ENCODE results near the gene TRIM28. TPM values are rescaled to one million over a fixed set of nuclear protein-coding genes. Genes with fewer than 3 reads are reported as not detected.
A peak's percentile ranks its signal among the peaks of the same experiment; 100 is the strongest.

Gene TRIM28
- total RNA-seq, 4 donors from 2014 or later = 171 to 274 (median 196) TPM

DNA sequence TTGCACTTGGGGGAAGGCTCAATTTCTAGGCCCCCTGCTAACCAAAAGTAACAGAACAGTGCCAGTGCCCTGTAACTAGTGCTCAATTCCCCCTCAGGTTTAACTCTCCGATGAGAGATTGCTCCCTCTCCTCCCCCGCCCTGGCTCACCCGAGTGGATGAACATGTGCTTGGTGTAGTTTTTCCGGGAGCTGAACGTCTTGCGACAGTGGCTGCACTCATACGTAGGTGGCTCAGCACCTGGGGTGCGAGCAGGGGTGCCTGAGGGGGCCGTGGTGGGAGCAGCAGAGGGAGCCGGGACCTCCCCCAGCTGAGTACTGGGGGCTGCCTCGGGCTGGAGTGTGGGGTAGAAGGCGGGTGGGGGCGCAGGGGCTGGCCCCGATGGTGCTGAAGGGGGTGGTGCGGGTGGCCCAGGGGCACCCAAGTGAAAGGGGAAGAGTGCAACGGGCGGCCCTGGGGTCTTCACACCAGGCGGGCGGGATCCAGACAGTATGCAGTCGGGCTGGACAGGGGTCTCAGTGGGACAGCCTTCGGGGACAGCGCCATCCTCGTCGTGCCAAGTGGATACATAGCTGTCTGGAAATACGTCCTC is 27.5 kb upstream of the TRIM28 start:
- H3K27me3 ChIP-seq = no peaks in the 10 kb centered on the region
- peaks cover 8 to 70% (median 34%) of the 10 kb centered on the region in 3 donors for H3K4me1 ChIP-seq
- ATAC-seq = no peak
- H3K4me3 ChIP-seq = no peak overlapping the region
- TF ChIP-seq, protein P1, sequence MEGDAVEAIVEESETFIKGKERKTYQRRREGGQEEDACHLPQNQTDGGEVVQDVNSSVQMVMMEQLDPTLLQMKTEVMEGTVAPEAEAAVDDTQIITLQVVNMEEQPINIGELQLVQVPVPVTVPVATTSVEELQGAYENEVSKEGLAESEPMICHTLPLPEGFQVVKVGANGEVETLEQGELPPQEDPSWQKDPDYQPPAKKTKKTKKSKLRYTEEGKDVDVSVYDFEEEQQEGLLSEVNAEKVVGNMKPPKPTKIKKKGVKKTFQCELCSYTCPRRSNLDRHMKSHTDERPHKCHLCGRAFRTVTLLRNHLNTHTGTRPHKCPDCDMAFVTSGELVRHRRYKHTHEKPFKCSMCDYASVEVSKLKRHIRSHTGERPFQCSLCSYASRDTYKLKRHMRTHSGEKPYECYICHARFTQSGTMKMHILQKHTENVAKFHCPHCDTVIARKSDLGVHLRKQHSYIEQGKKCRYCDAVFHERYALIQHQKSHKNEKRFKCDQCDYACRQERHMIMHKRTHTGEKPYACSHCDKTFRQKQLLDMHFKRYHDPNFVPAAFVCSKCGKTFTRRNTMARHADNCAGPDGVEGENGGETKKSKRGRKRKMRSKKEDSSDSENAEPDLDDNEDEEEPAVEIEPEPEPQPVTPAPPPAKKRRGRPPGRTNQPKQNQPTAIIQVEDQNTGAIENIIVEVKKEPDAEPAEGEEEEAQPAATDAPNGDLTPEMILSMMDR (IDR thresholded peaks at IDR 0.05) = no peak
- TF ChIP-seq POLR2AphosphoS5 (IDR thresholded peaks at IDR 0.05) (no peak), POLR2A (IDR thresholded peaks at IDR 0.05) (no peak), EP300 (IDR thresholded peaks at IDR 0.05) (no peak)
- no peaks in the 10 kb centered on the region for H3K9me3 ChIP-seq
- 85 to 86% methylated on average over 5 to 6 of the region's 25 CpGs for WGBS, 2 donors (ENCODE audit: low coverage in 1 of 2)
- peak overlapping the region in 2 of 4 donors; percentile 37 to 77 for H3K27ac ChIP-seq
- H3K36me3 ChIP-seq = peaks cover 0 to 25% of the 10 kb centered on the region in 2 donors

DNA sequence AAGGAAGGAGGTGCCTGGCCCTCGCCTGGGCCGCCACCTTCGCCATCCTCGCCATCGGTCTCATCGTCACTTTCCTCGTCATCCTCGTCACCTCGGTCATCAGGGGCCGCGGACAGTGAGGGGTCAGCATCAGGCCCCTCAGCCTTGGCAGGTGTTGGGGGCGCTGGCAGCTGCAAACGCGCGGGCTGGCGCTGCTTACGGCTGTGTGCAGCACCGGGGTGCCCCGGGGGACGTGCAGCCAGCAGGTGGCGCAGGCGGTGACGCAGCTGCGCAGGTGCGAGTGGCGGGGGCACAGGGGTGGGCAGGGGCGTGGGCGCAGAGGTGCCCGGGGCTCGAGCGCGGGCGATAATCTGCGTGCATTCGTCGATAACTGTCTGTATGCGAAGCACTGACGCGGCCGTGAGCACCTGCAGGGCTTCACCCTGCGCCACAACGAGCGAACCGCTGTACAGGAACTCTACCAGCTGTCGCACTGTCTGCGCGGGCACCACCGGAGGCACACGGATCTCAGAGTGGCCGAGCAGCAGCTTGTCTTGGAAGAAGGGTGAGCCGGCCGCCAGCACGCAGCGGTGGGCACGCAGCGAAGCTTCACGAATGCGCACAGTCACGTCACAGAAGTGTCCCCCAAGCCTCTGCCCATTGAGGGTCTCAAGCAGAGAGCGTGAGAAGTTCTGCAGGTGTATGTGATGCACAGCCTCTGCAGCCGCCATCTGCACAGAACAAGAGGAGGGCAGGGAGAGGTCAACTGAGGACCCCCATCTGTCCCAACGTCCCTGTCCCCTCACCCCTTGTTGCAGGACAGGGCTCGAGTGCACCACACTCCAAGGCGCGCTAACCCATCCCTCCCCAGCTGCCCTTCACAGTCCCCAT is 26.7 kb upstream of the TRIM28 start:
- Histone ChIP-seq H3K9me3 (no peaks in the 10 kb centered on the region), H3K4me3 (no peak overlapping the region), H3K4me1 (peaks cover 8 to 70% (median 34%) of the 10 kb centered on the region in 3 donors), H3K27ac (peak overlapping the region in 3 of 4 donors; percentile 96 to 97 (median 97)), H3K36me3 (peaks cover 0 to 25% of the 10 kb centered on the region in 2 donors), H3K27me3 (no peaks in the 10 kb centered on the region)
- no peak for ATAC-seq
- 82 to 94% methylated on average over 10 to 13 of the region's 65 CpGs for WGBS, 2 donors (ENCODE audit: low coverage in 1 of 2)
- no peak for TF ChIP-seq POLR2A (IDR thresholded peaks at IDR 0.05)
- no peak for TF ChIP-seq POLR2AphosphoS5 (IDR thresholded peaks at IDR 0.05)
- TF ChIP-seq EP300 (IDR thresholded peaks at IDR 0.05) = no peak
- TF ChIP-seq, protein P1 (IDR thresholded peaks at IDR 0.05) = no peak

DNA sequence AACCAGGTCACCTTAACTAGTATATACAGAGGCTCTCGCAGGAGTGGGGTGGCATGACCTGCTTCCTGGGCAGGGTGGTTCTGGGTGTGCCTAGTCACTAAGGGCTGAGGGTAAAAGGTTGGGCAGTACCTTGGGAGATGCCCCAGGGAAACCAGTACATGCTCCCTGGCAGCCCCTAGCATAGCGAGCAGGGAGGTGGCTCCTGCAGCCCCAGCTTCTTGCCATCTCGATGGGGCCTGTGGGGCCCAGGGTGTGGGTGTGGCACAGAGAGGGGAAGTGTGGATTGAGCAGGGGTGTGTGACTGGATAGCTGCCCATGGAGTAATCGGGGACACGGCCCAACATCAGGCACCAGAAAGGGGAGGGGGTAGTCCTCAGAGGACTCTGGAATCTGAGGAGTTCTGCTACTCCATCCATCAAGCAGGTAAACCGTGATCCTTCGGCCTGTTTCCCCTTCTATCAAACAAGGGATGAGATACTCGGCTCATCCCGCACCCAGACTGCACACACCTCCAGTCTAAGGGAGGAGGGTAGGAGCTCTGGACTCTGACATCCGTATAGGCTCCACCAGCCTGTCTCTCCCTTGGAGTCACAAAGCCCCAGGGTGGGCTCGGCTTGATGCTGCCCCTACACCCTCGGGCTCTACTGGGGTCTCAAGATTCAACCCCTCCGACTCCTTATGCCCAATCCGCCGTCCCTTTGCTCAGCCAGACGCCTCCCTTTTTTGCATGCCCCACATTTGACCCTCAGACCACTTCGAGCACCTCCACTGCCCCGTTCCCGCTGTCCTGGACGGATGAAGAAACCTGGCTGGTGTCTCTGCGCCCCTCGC is 25.4 kb upstream of the TRIM28 start:
- Histone ChIP-seq H3K4me3 (peak overlapping the region; percentile 58 to 89), H3K4me1 (peaks cover 8 to 65% (median 34%) of the 10 kb centered on the region in 3 donors), H3K9me3 (no peaks in the 10 kb centered on the region), H3K27ac (peak overlapping the region; percentile 83 to 97 (median 96)), H3K36me3 (peaks cover 0 to 25% of the 10 kb centered on the region in 2 donors), H3K27me3 (no peaks in the 10 kb centered on the region)
- ATAC-seq = no peak
- WGBS, 2 donors (ENCODE audit: low coverage in 1 of 2) = 6 to 7% methylated on average over 9 to 14 of the region's 22 CpGs
- no peak for TF ChIP-seq POLR2AphosphoS5 (IDR thresholded peaks at IDR 0.05)
- TF ChIP-seq, protein P1 (IDR thresholded peaks at IDR 0.05) = no peak
- TF ChIP-seq POLR2A (IDR thresholded peaks at IDR 0.05) = no peak
- TF ChIP-seq EP300 (IDR thresholded peaks at IDR 0.05) = no peak

DNA sequence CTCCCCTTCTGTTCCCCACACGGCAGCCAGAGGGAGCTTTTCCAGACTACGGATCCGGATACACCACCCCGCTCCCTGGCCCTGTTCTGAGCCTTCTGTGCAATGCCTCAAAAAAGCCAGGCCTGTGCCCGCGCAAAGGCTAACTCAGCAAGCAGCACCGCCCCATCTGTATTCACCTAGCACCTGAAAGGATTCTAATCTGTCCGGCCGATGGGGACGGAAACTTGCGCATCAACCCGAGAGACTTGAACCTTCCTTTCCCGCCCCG is 24.8 kb upstream of the TRIM28 start:
- peaks cover 0 to 25% of the 10 kb centered on the region in 2 donors for H3K36me3 ChIP-seq
- peaks cover 8 to 59% (median 30%) of the 10 kb centered on the region in 3 donors for H3K4me1 ChIP-seq
- H3K27me3 ChIP-seq = no peaks in the 10 kb centered on the region
- peak overlapping the region; percentile 83 to 97 (median 96) for H3K27ac ChIP-seq
- TF ChIP-seq, protein P1 (IDR thresholded peaks at IDR 0.05) = peak in 3 of 4 experiments; percentile 67 to 75 (median 74)
- no peak for TF ChIP-seq POLR2A (IDR thresholded peaks at IDR 0.05)
- H3K4me3 ChIP-seq = peak overlapping the region; percentile 58 to 89
- peak; percentile 63 for ATAC-seq
- WGBS, 2 donors (ENCODE audit: low coverage in 1 of 2) = 0% methylated on average over 1 to 3 of the region's 14 CpGs
- H3K9me3 ChIP-seq = no peaks in the 10 kb centered on the region
